ENCODE results near the gene ZNF521.

ZNF521 gene

DNA sequence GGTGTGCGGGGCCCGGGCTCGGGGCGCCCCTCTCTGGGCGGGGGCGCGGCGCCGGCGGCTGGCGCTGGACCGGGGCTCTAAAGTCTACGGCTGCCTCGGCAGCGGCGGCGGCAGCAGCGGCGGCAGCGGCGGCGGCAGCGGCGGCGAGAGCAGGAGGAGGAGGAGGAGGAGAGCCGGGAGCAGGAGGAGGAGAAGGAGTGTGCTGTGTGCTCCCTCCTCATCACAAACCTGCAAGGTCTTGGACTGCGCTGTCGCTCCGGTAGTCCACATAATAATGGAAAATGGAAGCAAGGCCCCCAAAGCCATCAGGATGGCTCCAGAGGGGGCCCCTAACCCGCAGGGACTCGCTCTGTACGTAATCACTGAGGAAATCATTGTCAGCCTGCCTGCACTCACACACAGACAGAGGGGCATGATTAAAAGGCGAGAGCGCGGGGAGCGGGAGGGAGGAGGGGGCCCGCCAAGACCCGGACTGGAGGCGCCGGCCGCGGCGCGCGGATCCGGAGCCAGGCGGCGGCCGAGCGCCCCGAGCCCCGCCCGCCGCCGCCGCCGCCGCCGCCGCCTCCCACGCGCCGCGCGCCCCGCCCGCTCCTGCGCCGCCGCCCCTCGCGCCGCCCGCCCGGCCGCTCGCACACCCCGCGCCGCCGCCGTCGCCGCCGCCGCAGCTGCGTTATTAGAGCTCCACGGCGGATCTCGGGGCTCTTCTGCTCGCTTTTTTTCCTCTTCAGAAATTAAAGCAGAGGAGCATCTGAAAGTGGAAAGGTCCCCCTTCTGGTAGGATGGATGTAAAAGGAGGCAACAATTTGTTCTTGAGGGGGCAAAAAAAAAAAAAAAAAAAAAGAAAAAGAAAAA is at the start of gene ZNF521:
TSS of gene ZNF521 (minus strand) at position 390 of the 852 bp plus-strand sequence. CDS start 1,220 bp downstream, outside the sequence.
- DNase-seq (ENCODE audit: low read depth): peak; percentile 83

DNA sequence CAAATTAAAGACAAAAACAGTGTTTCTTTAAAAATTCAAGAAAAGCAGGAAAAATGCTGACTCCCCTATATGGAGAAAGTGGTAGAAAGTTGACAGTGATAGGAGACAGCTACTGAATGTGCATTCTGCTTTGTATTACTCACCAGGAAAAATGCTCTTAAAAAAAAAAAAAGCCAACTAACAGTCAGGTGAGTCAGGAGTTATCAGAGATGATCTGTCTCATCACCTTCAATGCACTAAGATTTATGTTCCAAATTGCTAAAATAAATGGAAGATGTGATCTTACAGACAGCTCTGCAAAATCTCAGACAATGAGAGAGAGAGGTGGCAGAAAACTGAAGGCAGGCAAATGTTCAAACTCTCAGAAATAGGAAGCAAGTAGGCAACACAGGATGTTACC is 47.6 kb upstream of the ZNF521 start:
- DNase-seq (ENCODE audit: low read depth): no peak

DNA sequence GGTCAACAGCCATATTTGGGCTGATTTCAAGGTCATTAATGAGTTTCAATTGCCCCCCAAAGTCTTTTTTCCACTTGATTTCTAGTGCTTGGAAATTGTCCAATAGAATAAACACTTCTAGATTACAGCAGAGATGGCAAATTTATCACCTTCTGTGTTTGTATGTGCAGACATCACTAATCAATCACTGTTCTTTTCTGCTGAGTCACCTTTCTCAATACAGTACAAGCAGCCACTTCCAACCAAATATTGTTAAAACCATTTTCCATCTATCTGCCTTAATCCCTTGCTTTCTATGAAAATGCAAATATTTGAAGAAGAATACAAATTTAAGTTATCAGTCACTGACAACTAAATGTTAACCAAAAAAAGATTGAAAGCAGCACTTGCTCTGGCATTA is 40.2 kb upstream of the ZNF521 start:
- DNase-seq (ENCODE audit: low read depth): no peak

DNA sequence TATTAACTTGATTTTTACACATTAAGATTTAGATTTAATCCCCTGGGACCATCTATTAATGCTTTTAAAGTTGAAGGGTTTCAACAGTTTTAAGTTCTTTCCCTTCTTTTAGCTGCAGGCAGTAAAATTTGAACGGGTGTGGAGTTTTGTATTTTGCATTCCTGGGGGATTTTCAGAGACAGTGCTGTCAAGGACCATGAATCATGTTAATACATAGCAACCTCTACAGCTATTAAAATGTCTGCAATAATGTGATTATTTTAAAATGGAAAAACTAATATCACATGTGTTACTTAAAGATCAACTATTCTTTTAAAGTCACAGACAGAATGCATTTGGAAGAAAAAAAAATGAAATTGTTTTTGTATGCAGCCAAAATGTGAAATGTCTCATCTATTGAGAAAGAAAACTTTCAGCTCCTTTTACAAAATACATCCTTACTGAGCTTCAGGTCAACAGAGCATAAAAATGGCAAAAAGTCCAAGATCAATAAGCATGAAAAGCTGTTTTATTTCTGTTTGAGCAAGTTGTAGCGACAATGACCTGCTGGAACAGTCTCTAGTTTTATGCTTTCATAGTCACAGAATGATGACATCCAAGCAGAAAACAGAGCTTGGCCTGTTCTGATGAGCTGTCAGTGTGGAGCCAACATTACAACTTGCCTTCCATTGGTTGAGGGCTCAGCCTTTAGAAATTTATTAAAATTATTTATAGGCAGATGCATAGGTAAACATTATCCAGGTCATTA is 21.6 kb upstream of the ZNF521 start:
- no peak for DNase-seq (ENCODE audit: low read depth)

DNA sequence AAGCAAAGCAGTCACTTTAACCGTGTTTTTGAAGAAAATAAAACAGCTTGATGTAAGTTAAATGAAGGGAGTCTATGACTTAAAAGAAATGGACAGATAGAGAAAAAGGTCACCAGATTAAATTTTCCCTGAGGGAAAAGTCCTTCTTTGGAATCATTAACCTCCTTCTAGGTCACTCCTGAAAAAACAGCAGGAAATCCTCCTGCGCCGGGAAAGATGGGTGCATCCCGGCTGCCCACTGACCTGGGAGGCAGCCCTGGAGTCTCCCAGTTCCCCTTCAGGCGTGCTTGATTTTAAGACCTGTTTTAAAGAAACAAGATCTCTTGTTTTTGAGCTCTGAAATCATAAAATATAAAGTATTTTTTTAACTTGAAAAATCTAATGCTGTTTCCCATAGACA is 18.4 kb upstream of the ZNF521 start:
- DNase-seq (ENCODE audit: low read depth): no peak

DNA sequence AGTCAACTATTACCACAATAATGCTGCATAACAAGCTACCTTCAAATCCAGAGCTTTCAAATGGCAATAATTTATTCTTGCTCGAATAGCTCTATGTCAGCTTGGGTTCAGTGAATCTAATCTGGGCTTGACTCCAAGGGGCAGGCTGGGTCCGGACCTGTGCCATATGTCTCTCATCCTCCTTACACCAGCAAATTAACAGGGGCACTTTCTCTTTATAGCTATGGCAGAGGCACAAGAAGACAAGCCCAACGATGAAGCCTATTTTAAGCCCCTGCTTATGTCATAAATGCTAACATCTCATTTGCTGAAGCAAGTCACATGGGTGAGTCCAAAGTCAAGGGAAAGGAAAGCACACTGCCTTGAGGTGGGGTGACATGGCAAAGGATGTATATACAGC is 13.3 kb upstream of the ZNF521 start:
- no peak for DNase-seq (ENCODE audit: low read depth)

DNA sequence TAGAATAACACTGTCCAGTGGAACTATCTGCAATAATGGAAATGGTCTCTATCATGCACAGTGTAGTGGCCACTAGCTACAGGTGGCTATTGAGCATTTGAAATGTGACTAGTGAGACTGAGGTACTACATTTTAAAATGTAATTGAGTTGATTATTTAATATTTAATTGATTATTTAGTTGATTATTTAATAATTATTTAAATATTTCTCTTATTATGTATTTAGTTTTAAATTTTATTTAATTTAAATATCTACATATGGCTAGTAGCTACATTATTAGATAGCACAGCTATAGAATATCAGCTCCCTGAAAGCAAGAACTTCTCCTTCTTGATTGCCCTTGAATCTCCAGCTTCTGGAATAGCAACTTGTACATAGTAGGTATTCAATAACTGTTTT is 12.8 kb upstream of the ZNF521 start:
- no peak for DNase-seq (ENCODE audit: low read depth)

DNA sequence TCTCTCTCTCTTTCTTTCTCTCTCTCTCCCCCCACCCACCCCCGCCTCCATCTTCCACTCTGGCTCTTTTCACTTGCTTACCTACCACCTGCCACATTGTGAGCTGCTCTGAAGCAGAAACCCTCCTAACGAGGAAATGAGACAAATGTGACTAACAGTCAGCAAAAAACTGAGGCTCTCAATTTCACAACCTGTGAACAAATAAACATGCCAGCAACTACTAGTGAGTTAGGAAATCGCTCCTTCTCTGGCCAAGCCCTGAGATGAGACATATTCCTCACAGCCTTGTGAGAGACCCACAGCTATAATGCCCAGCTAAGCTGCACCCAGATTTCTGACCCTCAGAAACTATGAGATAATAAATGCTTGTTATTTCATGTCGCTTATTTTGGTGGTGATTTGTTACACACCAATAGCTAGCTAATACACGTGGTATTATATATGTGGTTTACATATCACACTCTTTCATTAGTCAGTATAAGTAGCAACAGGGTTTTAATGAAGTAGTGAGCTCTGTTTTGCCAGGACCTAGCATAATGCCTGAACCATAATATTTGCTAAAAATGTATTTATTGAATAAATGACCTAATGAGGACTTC is 8.4 kb upstream of the ZNF521 start:
- no peak for DNase-seq (ENCODE audit: low read depth)

DNA sequence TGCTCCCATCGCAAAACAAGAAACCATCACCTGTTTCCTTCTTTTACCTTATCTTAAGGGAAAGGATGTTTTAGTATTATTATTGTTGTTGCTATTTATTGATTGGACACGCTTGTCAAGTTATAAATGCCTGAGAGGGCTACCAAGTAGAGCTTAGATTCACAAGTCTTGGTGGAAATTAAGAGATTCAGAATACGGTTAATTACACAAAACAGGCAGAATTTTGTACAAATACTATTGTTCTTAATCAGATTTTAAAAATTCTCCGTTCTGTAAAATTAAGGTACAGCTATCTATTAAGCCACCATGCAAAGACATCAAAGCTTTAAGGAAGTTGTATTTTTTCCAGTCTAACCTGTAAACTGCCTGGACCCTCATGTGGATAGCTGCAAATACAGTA is 1.1 kb upstream of the ZNF521 start:
- DNase-seq (ENCODE audit: low read depth): no peak

DNA sequence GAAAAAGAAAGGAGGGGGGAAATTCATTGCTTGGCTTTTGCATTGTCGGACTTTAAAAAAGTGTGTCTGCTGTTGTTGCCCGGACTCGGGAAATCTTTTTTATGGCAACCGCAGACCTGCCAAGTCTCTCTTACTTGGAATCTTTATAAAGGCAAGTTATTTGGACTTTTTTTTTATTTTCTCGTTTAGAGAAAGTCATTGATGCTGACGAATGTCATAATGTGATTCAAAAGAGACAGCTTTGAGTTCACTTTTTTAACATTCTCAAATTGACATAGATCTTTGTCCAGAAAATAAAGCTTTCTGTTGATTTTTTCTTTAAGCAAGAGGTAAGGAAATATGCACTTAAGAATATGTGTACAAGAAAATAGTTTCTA is 651 bp upstream of the ZNF521 start:
- DNase-seq (ENCODE audit: low read depth): no peak

DNA sequence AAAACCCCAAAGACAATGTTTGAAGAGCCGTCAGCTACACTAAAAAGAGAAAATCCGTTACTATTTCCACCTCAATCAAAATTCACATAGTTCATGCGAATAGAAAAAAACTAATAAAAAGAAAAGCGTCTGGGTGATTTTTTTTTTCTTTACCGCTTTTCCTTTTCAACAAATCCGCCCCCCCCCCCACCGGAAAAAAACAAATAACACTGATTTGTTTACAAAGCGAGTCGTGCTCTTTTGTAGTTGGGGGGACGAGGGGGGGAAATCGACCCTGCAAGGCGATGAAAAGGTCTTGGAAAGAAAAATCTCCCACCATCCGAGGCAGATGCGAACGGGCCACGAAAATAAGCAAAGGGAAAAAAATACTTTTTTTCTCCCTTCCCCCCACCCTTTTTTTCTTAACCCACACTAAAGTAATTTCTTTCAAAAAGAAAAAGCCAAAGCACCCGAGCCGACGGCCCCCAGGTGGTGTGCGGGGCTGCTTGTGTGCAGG is 638 bp downstream of the ZNF521 start:
- no peak for DNase-seq (ENCODE audit: low read depth)

DNA sequence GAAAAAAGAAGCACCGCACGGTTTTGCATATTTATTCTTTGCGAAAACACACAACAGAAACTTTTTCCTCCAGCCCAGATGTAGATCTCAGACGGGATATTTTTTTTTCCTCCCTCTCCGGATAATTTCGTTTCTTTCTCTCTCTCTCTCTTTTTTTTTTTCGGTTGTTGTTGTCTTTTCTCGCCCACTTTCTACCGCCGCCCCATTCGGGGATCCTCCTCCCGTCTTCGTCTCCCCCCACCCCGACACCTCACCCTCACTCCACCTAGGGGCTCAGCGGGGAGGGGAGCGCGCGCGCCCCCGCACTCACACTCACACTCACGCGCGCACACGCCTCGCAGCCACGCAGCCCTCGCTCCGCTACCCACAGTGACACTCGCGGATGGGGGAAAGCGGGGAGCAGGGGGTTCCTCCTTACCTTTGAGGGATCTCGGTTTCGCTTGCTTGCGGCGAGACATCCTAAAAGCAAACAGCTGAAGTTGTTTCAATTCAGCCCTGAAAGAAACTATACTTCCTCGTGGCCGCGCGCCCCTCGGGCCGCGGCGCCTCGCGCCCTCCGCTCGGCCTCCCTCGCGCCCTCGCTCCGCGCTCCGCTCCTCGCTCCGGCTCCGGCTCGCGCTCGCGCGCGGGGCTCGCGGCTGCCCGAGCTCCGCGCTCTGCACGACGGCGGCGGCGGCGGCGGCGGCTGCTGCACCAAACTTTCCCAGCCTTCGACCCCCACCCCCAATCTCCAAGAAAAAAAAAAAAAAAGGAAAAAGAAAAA is 1.3 kb downstream of the ZNF521 start:
- DNase-seq (ENCODE audit: low read depth): no peak

DNA sequence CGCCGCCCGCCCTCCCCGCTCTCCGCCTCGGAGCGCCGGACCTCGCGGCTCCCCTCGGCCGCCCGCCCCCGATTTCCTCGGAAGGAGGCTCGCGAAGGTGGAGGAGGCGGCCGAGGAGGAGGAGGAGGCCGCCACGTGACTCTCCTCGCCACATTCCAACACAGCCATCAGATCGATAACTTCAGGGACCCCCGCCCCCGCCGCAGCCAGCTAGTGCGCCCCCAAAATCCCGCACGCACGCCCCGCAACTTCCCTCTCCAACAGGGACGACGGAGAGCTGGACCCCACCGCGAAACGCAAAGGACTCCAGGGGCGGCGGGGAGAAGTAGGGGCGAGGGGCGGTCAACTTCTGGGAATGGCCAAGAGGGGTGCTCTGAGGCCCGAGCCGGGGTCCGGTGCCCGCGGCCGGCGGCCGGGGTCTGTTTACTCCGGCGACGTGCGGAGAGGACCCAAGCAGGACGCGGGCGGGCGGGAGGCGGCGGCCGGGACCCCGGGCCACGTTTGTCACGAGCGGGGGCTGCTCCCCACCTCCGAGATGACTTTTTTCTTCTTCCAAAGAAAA is 2.0 kb downstream of the ZNF521 start:
- no peak for DNase-seq (ENCODE audit: low read depth)

DNA sequence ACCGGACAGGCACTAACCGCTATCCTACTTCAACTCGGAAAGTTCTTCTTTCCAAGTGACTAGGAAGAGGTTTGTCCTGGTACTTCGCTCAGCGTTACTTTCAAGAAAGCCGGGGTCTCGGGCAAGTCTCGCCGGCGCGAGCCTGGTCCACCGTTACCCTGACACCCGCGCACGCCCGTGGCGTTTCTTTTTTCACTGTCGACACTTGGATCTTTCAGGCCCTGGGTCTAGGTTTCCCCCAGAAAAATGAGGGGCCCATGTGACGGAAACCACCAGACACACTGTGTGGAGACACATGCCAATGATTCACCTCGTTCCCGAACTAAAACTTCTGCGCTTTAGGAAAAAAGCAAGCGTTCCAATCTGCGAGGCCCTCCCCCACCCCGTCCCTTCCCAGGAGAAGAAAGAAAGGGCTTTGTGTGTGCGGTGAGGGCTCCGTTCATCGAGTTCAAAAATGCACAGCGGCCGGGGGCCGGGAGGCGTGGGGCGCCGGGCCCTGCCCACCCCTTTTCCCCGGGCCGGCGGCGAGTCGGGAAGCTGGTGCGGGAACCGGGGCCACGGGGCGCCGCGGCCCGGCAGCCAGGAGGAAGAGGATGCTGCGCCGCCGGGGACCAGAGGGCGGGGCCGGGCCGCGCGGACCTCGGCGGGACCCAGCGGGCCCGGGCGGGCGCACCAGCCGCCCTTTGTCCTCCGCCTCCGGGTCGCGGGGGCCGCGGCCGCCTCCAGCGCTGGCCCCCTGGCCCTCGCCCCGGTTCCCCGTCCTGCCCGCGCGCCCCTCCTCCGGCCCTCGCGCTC is 2.6 kb downstream of the ZNF521 start:
- no peak for DNase-seq (ENCODE audit: low read depth)

DNA sequence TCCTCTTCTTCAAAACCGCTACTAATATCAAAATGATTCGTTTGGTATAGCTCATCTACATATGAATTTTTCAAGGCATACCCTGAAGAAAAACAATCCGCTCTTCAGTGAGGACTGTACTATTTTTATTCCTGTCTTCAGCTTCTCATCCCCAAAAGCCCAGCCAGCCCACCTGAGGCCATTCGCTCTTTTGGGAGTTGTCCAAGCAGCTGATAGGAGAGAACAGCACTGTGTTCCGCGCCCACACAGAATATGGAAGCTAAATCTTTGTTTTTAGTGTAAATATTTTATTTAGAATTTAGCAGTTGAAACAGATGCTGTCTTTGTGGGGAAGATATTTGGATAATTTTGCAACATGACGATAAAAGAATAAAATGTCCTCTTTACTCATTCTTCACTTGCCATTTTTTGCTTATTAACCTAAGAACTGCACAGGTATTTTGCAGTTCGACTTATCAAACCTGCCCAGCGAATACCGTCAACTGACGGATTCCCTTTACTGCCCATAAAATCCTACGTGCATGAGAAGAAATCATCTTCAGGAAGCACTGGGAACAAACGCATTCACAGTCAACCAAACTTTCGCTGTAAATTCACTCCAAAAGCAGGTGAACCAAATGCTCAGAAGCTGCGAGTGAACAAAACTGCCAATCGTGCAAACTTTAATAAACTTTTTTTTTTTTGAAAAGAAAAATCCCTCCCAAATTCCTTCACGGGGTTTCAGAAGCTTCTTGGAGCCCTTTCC is 3.4 kb downstream of the ZNF521 start:
- DNase-seq (ENCODE audit: low read depth): no peak

DNA sequence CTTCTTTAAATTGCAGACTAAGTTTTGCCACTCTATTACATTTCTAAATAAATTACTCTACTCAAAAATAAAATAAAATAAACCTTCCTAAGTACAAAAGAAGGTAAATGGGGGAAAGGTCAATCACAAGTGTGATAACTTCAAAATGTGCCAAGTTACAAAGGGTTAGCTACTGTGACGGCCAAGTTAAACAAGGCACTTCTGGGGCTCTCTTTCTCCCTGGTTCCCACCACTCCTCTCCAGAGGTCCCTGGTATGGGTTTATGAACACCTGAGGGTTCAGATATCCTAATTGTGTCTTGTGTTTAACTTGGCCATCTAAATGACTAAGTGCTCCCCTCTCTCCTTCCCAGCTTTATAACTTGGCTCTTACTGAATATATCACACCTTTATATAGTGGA is 5.4 kb downstream of the ZNF521 start:
- no peak for DNase-seq (ENCODE audit: low read depth)

DNA sequence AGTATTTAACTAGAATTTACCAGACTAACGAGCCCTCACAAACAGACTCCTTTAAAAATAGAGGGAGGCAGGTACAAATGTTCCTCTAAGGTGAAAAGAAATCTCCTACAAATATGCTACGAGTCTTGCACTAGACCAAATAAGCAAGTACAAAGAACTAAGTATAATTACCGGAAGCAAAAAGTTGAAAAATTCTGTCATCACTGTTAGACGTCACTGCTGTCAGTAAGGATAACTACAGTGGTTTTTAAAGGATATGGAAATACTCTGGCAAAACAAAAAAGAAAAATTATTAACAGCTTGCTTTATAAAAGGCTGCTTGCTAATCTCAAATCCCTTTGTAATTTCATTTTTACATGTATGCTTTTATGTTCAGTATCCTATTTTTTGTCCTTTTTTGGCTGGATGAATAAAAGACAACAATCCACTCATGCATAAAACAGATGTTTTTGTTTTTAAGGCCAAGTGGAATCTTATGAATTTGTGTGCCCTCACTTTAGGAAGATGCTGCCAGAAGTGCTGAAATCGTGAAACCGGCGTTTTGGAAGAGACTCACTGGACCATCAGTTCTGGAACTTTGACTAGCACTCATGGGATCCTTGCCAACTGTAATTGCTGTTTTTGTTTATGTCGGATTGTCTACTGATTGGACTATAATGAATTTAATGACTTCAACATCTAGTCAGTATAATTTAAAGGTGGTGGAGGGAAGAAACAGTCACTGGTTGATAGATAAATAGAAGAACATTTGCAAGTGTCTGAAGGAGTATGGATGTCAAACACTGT is 6.7 kb downstream of the ZNF521 start:
- no peak for DNase-seq (ENCODE audit: low read depth)

DNA sequence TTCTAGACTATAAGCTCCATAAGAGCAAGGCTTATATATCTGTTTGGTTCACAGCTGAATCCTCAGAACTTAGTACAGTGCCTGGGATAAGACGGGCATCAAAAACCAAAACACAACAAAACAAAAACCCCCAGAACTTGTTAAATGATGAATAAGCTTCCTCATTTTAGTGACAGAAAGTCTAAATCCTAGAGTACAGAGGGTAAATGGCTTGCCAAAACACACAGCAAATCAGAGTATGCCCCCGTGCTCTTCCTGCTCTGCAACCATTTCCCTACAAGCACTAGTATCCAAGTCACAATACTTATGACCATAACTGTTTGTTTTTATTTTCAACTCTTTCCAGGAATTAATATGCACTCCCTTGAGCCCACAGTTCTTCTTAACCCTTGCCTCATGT is 10.1 kb downstream of the ZNF521 start:
- DNase-seq (ENCODE audit: low read depth): no peak

DNA sequence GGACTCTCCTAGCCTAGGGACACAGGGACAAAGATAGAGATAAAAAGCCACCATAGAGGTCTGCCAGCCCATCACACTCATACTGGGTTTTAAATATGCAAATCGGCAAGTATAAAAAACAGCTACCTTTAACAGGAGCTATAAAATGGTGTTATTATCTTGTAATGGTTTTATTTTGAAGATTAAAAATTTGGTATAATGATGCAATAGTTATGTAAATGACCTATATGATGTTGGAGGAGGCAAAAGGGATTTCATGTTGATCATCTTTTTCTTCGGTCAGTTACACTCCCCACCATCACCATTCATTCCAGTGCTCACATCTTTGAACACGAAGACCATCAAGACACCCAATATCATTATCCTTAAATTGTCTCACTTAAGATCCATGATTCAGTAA is 11.2 kb downstream of the ZNF521 start:
- no peak for DNase-seq (ENCODE audit: low read depth)

Measured in fibroblast of the conjunctiva (primary cell).